ENCODE measurements around the gene AK2.

Gene AK2

DNA sequence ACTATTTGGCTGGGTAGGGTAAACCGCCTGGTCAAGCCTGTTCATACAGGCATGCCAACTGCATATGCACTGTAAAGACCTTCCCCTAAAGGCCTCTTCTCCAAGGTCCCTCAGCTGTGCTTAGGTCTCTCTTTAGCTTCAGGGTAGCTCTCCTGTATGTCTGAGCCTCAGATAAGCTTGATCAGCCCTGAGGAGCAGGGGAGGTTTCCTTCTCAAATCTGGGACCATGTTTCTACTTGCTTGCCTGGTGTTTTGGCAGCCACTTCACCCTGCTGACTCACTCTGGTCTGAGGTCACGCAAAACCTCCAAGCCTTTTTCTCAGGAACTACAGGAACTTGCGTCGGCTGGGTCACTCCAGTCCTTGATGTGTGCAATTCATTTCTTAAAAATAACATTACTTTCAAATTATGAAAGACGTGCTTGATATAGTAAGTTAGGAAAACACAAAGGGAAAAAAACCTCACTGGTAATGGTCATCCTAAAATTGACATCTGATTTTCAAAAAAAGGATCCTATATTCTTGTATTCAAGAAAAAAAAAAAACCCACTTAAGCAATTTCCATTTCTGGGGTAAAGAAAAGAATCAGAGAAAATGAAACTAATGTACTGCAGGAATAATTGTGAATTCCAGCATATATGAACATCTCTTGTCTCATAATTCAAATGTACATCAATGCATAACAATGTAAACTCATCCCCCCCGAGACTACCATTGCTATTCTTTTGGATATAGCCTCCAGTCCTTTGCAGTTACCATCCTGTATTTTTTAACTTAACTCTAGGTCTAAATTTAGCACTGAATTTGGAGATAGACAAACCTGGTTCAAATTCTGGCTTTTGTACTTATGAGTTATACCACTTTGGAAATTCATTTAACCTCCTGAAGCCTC is 47.3 kb downstream of the AK2 start:
- ATAC-seq (ENCODE audit: low read depth) (peak; percentile 64), DNase-seq (ENCODE audit: low spot score) (peak; percentile 88)
- TF ChIP-seq, protein P1, sequence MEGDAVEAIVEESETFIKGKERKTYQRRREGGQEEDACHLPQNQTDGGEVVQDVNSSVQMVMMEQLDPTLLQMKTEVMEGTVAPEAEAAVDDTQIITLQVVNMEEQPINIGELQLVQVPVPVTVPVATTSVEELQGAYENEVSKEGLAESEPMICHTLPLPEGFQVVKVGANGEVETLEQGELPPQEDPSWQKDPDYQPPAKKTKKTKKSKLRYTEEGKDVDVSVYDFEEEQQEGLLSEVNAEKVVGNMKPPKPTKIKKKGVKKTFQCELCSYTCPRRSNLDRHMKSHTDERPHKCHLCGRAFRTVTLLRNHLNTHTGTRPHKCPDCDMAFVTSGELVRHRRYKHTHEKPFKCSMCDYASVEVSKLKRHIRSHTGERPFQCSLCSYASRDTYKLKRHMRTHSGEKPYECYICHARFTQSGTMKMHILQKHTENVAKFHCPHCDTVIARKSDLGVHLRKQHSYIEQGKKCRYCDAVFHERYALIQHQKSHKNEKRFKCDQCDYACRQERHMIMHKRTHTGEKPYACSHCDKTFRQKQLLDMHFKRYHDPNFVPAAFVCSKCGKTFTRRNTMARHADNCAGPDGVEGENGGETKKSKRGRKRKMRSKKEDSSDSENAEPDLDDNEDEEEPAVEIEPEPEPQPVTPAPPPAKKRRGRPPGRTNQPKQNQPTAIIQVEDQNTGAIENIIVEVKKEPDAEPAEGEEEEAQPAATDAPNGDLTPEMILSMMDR (IDR thresholded peaks at IDR 0.05; ENCODE audit: poor library complexity, severe bottlenecking), result no peak
- Histone ChIP-seq H3K4me3 (ENCODE audit: severe bottlenecking) (no peak overlapping the region), H3K27me3 (ENCODE audit: insufficient read depth, poor library complexity, severe bottlenecking) (no peaks in the 10 kb centered on the region), H3K27ac (ENCODE audit: poor library complexity, severe bottlenecking) (peak overlapping the region; percentile 90), H3K4me1 (ENCODE audit: insufficient read depth, poor library complexity, severe bottlenecking) (peaks cover 45% of the 10 kb centered on the region), H3K9me3 (ENCODE audit: severe bottlenecking) (no peaks in the 10 kb centered on the region), H3K36me3 (ENCODE audit: low read depth) (no peaks in the 10 kb centered on the region)

DNA sequence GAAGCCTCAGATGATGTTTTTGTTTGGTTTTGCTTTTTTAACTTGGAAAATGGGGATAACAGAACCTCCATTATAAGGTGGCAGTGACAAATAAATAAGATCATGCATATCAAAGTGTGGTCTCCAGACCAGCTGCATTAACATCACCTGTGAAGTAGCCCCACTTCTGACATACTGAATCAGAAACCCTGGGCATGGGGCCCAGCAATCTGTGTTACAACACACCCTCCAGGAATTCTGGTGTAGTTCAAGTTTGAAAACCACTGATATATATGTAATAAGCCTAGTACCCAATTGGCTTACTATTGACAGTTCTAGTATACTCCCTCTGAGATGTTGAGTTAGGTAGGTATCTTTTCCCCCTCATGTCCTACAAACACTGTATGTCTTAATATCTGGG is 48.0 kb downstream of the AK2 start:
- ATAC-seq (ENCODE audit: low read depth), result peak; percentile 26
- no peak overlapping the region for H3K4me3 ChIP-seq (ENCODE audit: severe bottlenecking)
- TF ChIP-seq, protein P1 (IDR thresholded peaks at IDR 0.05; ENCODE audit: poor library complexity, severe bottlenecking), result peak; percentile 19

DNA sequence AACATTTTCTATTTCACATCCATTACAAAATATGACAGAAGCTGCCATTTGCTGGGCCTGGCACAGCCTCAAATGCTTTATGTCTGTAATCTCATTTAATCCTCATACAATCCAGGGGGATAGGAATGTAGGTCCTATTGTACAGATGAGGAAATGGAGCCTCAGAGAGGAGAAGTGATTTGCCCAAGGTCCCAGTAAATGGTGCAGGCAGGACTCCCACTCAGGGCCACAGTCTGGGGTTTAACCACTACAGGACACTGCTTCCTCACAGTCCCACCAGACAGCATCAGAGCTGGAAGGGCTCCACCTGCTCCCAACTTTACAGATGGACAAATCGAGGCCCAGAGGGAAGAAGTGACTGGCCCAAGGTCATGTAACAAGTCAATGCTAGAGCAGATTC is 51.5 kb downstream of the AK2 start:
- Histone ChIP-seq H3K4me1 (ENCODE audit: insufficient read depth, poor library complexity, severe bottlenecking) (peaks cover 32% of the 10 kb centered on the region), H3K27ac (ENCODE audit: poor library complexity, severe bottlenecking) (no peak overlapping the region), H3K9me3 (ENCODE audit: severe bottlenecking) (no peaks in the 10 kb centered on the region), H3K27me3 (ENCODE audit: insufficient read depth, poor library complexity, severe bottlenecking) (no peaks in the 10 kb centered on the region), H3K4me3 (ENCODE audit: severe bottlenecking) (no peak overlapping the region), H3K36me3 (ENCODE audit: low read depth) (no peaks in the 10 kb centered on the region)
- TF ChIP-seq, protein P1 (IDR thresholded peaks at IDR 0.05; ENCODE audit: poor library complexity, severe bottlenecking), result no peak
- ATAC-seq (ENCODE audit: low read depth) (no peak), DNase-seq (ENCODE audit: low spot score) (no peak)

More for the DNA sequence above, 48.0 kb downstream of the AK2 start:
- Histone ChIP-seq H3K4me1 (ENCODE audit: insufficient read depth, poor library complexity, severe bottlenecking) (peaks cover 45% of the 10 kb centered on the region), H3K27me3 (ENCODE audit: insufficient read depth, poor library complexity, severe bottlenecking) (no peaks in the 10 kb centered on the region), H3K36me3 (ENCODE audit: low read depth) (no peaks in the 10 kb centered on the region), H3K9me3 (ENCODE audit: severe bottlenecking) (no peaks in the 10 kb centered on the region), H3K27ac (ENCODE audit: poor library complexity, severe bottlenecking) (peak overlapping the region; percentile 90)
- DNase-seq (ENCODE audit: low spot score), result no peak

DNA sequence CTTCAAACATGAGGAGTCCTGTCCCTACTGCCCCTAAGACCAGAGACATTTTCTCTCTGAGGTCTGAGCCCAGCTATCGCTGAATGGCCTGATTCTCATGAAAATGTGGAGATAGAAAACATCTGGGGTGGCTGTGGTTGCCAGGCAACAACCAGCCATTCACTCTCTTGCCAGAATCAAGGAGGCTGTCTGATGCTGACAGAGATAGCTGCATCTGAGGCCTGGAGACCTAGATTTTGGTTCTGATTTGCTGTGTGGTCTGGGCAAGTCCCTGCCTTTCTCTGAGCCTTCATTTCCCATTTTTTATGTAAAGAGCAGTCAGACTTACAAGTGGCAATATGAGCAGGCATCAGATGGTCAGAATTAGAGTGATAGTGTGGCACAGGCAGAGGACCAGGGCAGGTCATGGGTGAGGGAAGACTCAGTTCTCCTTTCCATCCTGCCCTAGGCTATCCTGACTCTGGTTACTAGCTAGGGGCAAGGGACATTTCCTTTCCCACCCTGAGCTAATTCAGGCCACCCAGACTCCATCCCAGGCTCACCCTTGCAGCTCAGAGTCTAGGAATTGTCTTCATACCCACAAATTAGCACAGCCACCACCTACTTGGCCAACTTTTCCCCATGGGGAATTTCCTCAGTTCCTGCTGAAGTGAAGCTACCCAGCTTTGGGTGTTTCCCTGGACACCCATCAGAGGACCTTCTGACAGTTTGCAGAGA is 52.1 kb downstream of the AK2 start:
- TF ChIP-seq, protein P1 (IDR thresholded peaks at IDR 0.05; ENCODE audit: poor library complexity, severe bottlenecking), result no peak
- Histone ChIP-seq H3K27ac (ENCODE audit: poor library complexity, severe bottlenecking) (no peak overlapping the region), H3K4me1 (ENCODE audit: insufficient read depth, poor library complexity, severe bottlenecking) (peaks cover 28% of the 10 kb centered on the region), H3K27me3 (ENCODE audit: insufficient read depth, poor library complexity, severe bottlenecking) (no peaks in the 10 kb centered on the region), H3K4me3 (ENCODE audit: severe bottlenecking) (no peak overlapping the region), H3K36me3 (ENCODE audit: low read depth) (no peaks in the 10 kb centered on the region), H3K9me3 (ENCODE audit: severe bottlenecking) (no peaks in the 10 kb centered on the region)
- DNase-seq (ENCODE audit: low spot score) (no peak), ATAC-seq (ENCODE audit: low read depth) (no peak)
